ENCODE data around the gene SBSN. TPM values are rescaled to one million over a fixed set of nuclear protein-coding genes. Genes with fewer than 3 reads are reported as not detected.

Gene SBSN, protein sequence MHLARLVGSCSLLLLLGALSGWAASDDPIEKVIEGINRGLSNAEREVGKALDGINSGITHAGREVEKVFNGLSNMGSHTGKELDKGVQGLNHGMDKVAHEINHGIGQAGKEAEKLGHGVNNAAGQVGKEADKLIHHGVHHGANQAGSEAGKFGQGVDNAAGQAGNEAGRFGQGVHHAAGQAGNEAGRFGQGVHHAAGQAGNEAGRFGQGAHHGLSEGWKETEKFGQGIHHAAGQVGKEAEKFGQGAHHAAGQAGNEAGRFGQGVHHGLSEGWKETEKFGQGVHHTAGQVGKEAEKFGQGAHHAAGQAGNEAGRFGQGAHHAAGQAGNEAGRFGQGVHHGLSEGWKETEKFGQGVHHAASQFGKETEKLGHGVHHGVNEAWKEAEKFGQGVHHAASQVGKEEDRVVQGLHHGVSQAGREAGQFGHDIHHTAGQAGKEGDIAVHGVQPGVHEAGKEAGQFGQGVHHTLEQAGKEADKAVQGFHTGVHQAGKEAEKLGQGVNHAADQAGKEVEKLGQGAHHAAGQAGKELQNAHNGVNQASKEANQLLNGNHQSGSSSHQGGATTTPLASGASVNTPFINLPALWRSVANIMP
- not detected for total RNA-seq

DNA sequence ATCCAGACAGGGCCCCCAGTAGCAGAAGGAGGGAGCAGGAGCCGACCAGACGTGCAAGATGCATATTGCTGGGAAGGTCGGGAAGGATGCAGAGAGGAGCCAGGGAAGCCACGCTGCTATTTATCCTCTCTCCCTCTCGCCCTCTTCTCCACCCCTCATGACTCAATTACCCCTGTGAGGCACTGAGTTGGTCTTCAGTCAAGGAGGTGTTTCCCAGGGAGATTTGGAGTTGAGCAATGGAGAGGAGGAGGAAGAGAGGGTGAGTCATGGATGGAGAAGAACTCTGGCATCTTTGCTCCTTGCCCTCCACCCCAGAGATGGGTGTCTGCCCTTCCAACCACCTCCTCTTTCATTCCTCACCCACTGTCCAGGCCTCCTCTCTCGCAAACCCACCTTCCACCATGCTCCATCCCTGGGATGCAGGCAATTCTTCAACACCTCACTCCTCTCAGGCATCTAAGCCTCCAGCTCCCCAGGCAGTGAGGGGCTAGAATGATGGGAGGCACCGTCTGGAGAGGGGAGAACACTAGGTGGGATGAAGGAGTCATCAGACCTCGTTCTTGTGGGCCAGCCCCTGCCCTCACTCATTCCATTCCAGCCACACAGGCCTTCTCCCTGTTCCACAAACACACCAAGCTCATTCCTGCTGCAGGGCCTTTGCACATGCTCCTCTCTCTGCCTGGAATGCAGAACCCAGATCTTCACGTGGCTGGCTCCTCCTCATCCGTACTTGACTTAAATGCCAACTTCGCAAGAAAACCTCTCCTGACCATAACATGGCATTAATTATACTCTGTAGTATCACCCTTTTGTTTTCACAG is at the start of gene SBSN:
Gene SBSN, minus strand, starts transcription at position 94 of the 821 bp plus-strand sequence. Its CDS starts 30 bp downstream, at position 64.

DNA sequence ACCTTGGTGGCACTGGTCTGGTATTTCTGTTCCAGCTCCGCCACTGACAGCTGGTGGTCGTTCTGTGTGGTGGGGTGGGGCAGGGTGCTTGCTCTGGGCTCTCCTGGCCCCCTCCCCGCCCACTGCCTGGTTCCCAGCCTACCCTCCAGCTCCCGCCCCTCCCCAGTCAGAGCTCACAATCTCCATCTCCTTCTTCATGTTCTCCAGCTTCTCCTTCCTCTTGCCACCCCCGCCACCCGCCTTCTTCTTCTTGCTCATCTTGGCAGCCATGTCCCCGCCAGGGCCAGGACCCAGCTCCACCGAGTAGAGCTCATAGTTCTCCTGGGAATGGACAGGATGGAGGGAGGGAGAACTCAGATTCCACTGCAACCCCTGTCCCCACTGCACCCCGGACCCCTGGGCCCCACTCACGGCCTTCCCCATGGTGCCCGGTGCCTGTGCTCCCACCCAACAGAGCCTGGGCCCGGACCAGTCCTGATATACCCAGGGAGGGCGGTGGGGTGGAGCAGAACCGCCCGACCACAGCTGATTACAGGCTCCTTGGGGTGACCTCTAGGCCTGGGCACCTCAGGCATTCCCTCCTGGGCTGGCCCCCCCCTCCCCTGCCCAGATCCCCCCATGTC is 35.2 kb upstream of the SBSN start, which contains the start of gene ATP4A:
Gene ATP4A, minus strand, starts transcription at position 452 of the 623 bp plus-strand sequence. Its CDS starts 29 bp downstream, at position 423.

DNA sequence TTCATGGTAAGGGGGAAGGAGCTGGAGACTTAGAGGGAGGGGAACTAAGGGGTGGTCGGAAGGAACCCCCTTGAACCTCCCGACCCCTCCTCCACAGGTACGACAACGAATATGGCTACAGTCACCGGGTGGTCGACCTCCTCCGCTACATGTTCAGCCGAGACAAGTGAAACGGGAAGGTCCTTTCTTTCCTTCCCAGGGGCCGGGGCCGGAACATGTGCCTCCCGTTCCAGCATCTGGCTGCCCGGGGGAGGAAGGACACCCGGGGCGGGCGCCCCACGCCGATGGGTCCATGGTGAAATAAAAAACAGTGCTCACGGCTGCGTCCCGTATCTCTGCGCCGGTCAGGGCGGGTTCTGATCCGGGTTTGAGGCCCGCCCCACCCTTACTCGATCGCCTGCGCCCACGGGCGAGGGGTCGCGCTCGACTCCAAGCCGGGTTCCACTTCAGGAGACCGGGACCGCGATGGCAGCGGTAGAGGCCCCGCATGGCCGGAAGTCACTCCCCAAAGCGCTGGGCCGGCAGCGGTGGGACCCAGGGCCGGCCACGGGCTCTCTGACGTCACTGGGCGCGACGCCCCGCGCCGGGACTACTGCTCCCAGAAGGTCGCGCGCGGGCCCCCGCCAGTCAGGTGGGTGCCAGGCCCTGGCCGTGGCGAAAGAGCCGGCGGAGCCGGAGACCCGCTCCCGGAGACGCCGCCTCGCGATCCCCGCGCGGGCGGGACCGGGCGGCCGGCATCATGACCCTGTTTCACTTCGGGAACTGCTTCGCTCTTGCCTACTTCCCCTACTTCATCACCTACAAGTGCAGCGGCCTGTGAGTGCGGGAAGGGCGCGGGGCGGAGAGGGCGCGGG is 17.1 kb upstream of the SBSN start, which contains the start of gene TMEM147:
Gene TMEM147, plus strand, starts transcription at position 626 of the 854 bp plus-strand sequence. Its CDS starts 114 bp downstream, at position 740.

GRCh38 chr19:35533201-35533821 is 5.2 kb upstream of the SBSN start, which contains the start of gene GAPDHS:
Gene GAPDHS, plus strand, starts transcription at chr19:35533456. Its CDS starts 72 bp downstream, at chr19:35533528.

GRCh38 chr19:35513628-35514281 is 14.4 kb downstream of the SBSN start, which contains the start of gene DMKN:
Gene DMKN, minus strand, starts transcription at chr19:35513649. Its CDS starts 174 bp downstream, at chr19:35513475.

GRCh38 chr19:35490364-35490763 is 37.7 kb downstream of the SBSN start, which contains the start of gene KRTDAP:
Gene KRTDAP, minus strand, starts transcription at chr19:35490464. Its CDS starts 22 bp downstream, at chr19:35490442.

Other genes starting within 250 kb of the SBSN start
- not detected for gene HAMP, start 245.8 kb downstream of the SBSN start, total RNA-seq
- gene MAG, start 236.2 kb downstream of the SBSN start, total RNA-seq, result 9.2 TPM
- gene CD22, start 199.1 kb downstream of the SBSN start, total RNA-seq, result 6.7 TPM
- 0.23 TPM for gene FFAR1, start 180.4 kb downstream of the SBSN start, total RNA-seq
- 0.76 TPM for gene FFAR3, start 169.9 kb downstream of the SBSN start, total RNA-seq
- gene GPR42, start 157.2 kb downstream of the SBSN start, total RNA-seq, result not detected
- gene FFAR2, start 80.1 kb downstream of the SBSN start, total RNA-seq, result 1.5 TPM
- not detected for gene KRTDAP, start 37.8 kb downstream of the SBSN start, total RNA-seq
- 47.1 TPM for gene DMKN, start 14.7 kb downstream of the SBSN start, total RNA-seq
- gene GAPDHS, start 5.1 kb upstream of the SBSN start, total RNA-seq, result not detected
- 74.1 TPM for gene TMEM147, start 17.3 kb upstream of the SBSN start, total RNA-seq
- gene ATP4A, start 35.3 kb upstream of the SBSN start, total RNA-seq, result 0.41 TPM
- gene PMIS2, start 57.9 kb upstream of the SBSN start, total RNA-seq, result not detected
- 14.3 TPM for gene HAUS5, start 84.4 kb upstream of the SBSN start, total RNA-seq
- gene RBM42, start 100.7 kb upstream of the SBSN start, total RNA-seq, result 40.6 TPM
- 0.47 TPM for gene ETV2, start 113.4 kb upstream of the SBSN start, total RNA-seq
- 303 TPM for gene COX6B1, start 120.0 kb upstream of the SBSN start, total RNA-seq
- gene UPK1A, start 138.2 kb upstream of the SBSN start, total RNA-seq, result 20.4 TPM
- gene ZBTB32, start 176.2 kb upstream of the SBSN start, total RNA-seq, result not detected
- 28.0 TPM for gene KMT2B, start 189.7 kb upstream of the SBSN start, total RNA-seq
- gene IGFLR1, start 214.1 kb upstream of the SBSN start, total RNA-seq, result 4.5 TPM
- 14.9 TPM for gene U2AF1L4, start 217.1 kb upstream of the SBSN start, total RNA-seq
- 22.9 TPM for gene PSENEN, start 217.3 kb upstream of the SBSN start, total RNA-seq
- gene LIN37, start 220.3 kb upstream of the SBSN start, total RNA-seq, result 11.3 TPM
- 51.6 TPM for gene HSPB6, start 228.7 kb upstream of the SBSN start, total RNA-seq
- 15.9 TPM for gene PROSER3, start 229.9 kb upstream of the SBSN start, total RNA-seq
- 27.4 TPM for gene ARHGAP33, start 247.3 kb upstream of the SBSN start, total RNA-seq